SU-DHL-6 (cell line): ENCODE results near the gene TAS1R2.

Source experiments
- H2AFZ ChIP-seq: fragments of 200-600 bp; sonication (generic); 2 replicates; pipeline ENCODE4 v1.6.1; 2014; ENCODE audit warnings: low read depth, mild to moderate bottlenecking, moderate library complexity, mixed read lengths, antibody characterized with exemption, low read length; ENCODE audit not compliant: severe bottlenecking
- H3F3A ChIP-seq: fragments of 200-600 bp; shearing (Covaris generic); 2 replicates; pipeline ENCODE4 v1.6.0; 2016; ENCODE audit warnings: antibody characterized with exemption, mild to moderate bottlenecking; ENCODE audit not compliant: insufficient read depth
- H3K27ac ChIP-seq: fragments of 200-600 bp; sonication (generic); 2 replicates; pipeline ENCODE4 v1.5.1; 2016; ENCODE audit warnings: low read depth, mild to moderate bottlenecking, low read length, moderate library complexity, mixed read lengths
- H3K27me3 ChIP-seq: fragments of 200-600 bp; sonication (generic), shearing (Covaris generic); 2 replicates; pipeline ENCODE4 v1.6.0; 2014; ENCODE audit warnings: mild to moderate bottlenecking, low read length
- H3K36me3 ChIP-seq: fragments of 200-600 bp; sonication (generic); 2 replicates; pipeline ENCODE4 v1.6.1; 2014; ENCODE audit warnings: mild to moderate bottlenecking, low read length, mixed read lengths
- H3K4me2 ChIP-seq: fragments of 300-600, 200-600 bp; shearing (Covaris generic), sonication (generic); 2 replicates; pipeline ENCODE4 v1.6.0; 2014; ENCODE audit warnings: low read length, low read depth, mild to moderate bottlenecking; ENCODE audit not compliant: poor library complexity, severe bottlenecking
- H3K4me3 ChIP-seq: fragments of 200-600 bp; sonication (generic); 2 replicates; pipeline ENCODE4 v1.5.1; 2014; ENCODE audit warnings: antibody characterized with exemption, low read length, mild to moderate bottlenecking, mixed read lengths; ENCODE audit not compliant: insufficient read depth, poor library complexity, severe bottlenecking
- H3K79me2 ChIP-seq: fragments of 200-600 bp; sonication (generic); 2 replicates; pipeline ENCODE4 v1.6.1; 2014; ENCODE audit warnings: mild to moderate bottlenecking, low read length, moderate library complexity; ENCODE audit not compliant: insufficient read depth
- H3K9ac ChIP-seq: fragments of 200-600 bp; sonication (generic); 2 replicates; pipeline ENCODE4 v1.7.0; 2014; ENCODE audit warnings: mild to moderate bottlenecking, low read length
- H3K9me2 ChIP-seq: fragments of 200-600 bp; sonication (generic); replicated peaks from 2 replicates; pipeline ENCODE4 v1.6.1; 2014; ENCODE audit warnings: low read length; ENCODE audit not compliant: insufficient read depth
- H3K9me3 ChIP-seq: fragments of 200-600 bp; sonication (generic); 2 replicates; pipeline ENCODE4 v1.6.1; 2014; ENCODE audit warnings: low read length, mixed read lengths; ENCODE audit not compliant: insufficient read depth
- H4K20me1 ChIP-seq: fragments of 200-600 bp; sonication (generic); 2 replicates; pipeline ENCODE4 v1.6.1; 2014; ENCODE audit warnings: low read depth, mild to moderate bottlenecking, antibody characterized with exemption, low read length, moderate library complexity, mixed read lengths
- EZH2phosphoT487 ChIP-seq: fragments of 200-600 bp; sonication (generic), shearing (Covaris generic); conservative IDR thresholded peaks from 2 replicates; pipeline ENCODE4 v1.6.1; 2018; ENCODE audit warnings: mild to moderate bottlenecking, antibody characterized with exemption, low read length, moderate library complexity, mixed read lengths
- TF ChIP-seq, protein P1 (sequence below): fragments of 200-600 bp; sonication (generic); IDR thresholded peaks from one replicate; pipeline ENCODE4 v1.5.1; 2017; ENCODE audit warnings: antibody characterized with exemption, mild to moderate bottlenecking, low read length, moderate library complexity; ENCODE audit not compliant: insufficient read depth, poor library complexity, severe bottlenecking

Gene TAS1R2

DNA sequence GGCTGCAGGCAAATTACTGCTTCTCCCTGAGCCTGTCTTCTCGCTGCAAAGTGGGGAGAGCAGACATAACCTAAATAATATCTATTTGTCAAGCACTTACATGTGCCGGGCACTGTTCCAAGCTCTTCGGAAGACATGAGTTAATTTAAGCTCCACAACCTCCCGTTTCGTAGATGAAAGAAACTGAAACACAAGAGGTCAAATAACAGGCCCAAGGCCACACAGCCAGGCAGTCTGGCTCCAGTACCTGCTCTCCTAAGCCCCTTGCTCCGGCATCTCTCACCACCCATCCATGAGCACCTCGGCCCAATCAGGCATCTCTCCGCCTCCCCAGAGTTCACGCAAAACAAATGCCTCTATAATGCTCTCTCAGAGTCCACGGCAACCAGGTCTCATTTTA is 65.4 kb downstream of the TAS1R2 start:
- H3F3A ChIP-seq, result no peaks in the 10 kb centered on the region
- no peaks in the 10 kb centered on the region for H3K36me3 ChIP-seq
- no peaks in the 10 kb centered on the region for H3K79me2 ChIP-seq
- no peak overlapping the region for H3K9ac ChIP-seq
- no peaks in the 10 kb centered on the region for H4K20me1 ChIP-seq
- H3K9me2 ChIP-seq, result no peaks in the 10 kb centered on the region
- no peak for TF ChIP-seq EZH2phosphoT487
- TF ChIP-seq, protein P1, sequence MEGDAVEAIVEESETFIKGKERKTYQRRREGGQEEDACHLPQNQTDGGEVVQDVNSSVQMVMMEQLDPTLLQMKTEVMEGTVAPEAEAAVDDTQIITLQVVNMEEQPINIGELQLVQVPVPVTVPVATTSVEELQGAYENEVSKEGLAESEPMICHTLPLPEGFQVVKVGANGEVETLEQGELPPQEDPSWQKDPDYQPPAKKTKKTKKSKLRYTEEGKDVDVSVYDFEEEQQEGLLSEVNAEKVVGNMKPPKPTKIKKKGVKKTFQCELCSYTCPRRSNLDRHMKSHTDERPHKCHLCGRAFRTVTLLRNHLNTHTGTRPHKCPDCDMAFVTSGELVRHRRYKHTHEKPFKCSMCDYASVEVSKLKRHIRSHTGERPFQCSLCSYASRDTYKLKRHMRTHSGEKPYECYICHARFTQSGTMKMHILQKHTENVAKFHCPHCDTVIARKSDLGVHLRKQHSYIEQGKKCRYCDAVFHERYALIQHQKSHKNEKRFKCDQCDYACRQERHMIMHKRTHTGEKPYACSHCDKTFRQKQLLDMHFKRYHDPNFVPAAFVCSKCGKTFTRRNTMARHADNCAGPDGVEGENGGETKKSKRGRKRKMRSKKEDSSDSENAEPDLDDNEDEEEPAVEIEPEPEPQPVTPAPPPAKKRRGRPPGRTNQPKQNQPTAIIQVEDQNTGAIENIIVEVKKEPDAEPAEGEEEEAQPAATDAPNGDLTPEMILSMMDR, result no peak
- no peaks in the 10 kb centered on the region for H3K27me3 ChIP-seq
- H2AFZ ChIP-seq, result no peak overlapping the region
- no peak overlapping the region for H3K4me3 ChIP-seq
- no peak overlapping the region for H3K27ac ChIP-seq
- no peak overlapping the region for H3K4me2 ChIP-seq
- no peaks in the 10 kb centered on the region for H3K9me3 ChIP-seq

GRCh38 chr1:18793164-18793563 is 66.3 kb downstream of the TAS1R2 start:
- TF ChIP-seq EZH2phosphoT487, result no peak
- TF ChIP-seq, protein P1, result no peak
- H3K4me3 ChIP-seq, result no peak overlapping the region
- H3F3A ChIP-seq, result no peaks in the 10 kb centered on the region
- no peaks in the 10 kb centered on the region for H4K20me1 ChIP-seq
- H3K9me3 ChIP-seq, result no peaks in the 10 kb centered on the region
- H3K27me3 ChIP-seq, result no peaks in the 10 kb centered on the region
- H3K4me2 ChIP-seq, result no peak overlapping the region
- H3K27ac ChIP-seq, result no peak overlapping the region
- H3K36me3 ChIP-seq, result no peaks in the 10 kb centered on the region
- no peaks in the 10 kb centered on the region for H3K9me2 ChIP-seq
- H3K9ac ChIP-seq, result no peak overlapping the region
- H2AFZ ChIP-seq, result no peak overlapping the region
- H3K79me2 ChIP-seq, result no peaks in the 10 kb centered on the region

DNA sequence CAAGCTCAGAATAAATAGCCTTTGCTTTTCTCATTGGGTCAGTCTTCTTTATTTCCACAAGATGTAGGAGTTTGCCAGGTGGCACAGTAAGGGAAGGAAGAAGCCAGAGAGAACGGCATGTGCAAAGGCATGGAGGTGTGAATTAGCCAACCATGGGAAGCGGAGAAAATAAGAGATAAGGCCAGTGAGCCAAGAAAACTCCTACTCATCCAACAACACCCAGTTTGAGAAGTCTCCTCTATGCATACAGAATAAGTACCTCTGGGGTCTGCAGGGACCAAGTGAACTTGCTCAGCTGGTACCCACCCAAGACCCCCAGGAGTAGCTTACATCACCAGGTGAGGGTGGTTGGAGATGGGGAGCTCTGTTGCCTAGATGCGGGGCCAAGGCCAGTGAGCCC is 66.7 kb downstream of the TAS1R2 start:
- H3K36me3 ChIP-seq, result no peaks in the 10 kb centered on the region
- no peaks in the 10 kb centered on the region for H3F3A ChIP-seq
- H3K9ac ChIP-seq, result no peak overlapping the region
- H3K4me3 ChIP-seq, result no peak overlapping the region
- no peaks in the 10 kb centered on the region for H3K9me2 ChIP-seq
- no peaks in the 10 kb centered on the region for H3K9me3 ChIP-seq
- H3K79me2 ChIP-seq, result no peaks in the 10 kb centered on the region
- TF ChIP-seq EZH2phosphoT487, result no peak
- TF ChIP-seq, protein P1, result no peak
- H4K20me1 ChIP-seq, result no peaks in the 10 kb centered on the region
- H2AFZ ChIP-seq, result no peak overlapping the region
- H3K27me3 ChIP-seq, result no peaks in the 10 kb centered on the region
- H3K27ac ChIP-seq, result no peak overlapping the region
- H3K4me2 ChIP-seq, result no peak overlapping the region
